ENCODE measurements around the gene PCK2.

- TF ChIP-seq, protein P1, sequence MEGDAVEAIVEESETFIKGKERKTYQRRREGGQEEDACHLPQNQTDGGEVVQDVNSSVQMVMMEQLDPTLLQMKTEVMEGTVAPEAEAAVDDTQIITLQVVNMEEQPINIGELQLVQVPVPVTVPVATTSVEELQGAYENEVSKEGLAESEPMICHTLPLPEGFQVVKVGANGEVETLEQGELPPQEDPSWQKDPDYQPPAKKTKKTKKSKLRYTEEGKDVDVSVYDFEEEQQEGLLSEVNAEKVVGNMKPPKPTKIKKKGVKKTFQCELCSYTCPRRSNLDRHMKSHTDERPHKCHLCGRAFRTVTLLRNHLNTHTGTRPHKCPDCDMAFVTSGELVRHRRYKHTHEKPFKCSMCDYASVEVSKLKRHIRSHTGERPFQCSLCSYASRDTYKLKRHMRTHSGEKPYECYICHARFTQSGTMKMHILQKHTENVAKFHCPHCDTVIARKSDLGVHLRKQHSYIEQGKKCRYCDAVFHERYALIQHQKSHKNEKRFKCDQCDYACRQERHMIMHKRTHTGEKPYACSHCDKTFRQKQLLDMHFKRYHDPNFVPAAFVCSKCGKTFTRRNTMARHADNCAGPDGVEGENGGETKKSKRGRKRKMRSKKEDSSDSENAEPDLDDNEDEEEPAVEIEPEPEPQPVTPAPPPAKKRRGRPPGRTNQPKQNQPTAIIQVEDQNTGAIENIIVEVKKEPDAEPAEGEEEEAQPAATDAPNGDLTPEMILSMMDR (IDR thresholded peaks at IDR 0.05) = no peak
- TF ChIP-seq POLR2A (IDR thresholded peaks at IDR 0.05) = no peak
These were observed 14.3 kb downstream of the PCK2 start for GRCh38 chr14:24108336-24108874.

Measured in testis (tissue), 2 donors.